ENCODE measurements around the gene RPAP3. TPM values are rescaled to one million over a fixed set of nuclear protein-coding genes. Genes with fewer than 3 reads are reported as not detected.

RPAP3 gene
- total and polyA plus RNA-seq, 2 experiments from 2014 or later: 31.4 to 69.9 TPM

GRCh38 chr12:47746073-47746472, 40.2 kb upstream of the RPAP3 start:
- Mint-ChIP-seq H3K36me3 (ENCODE audit: low read depth) (peaks cover 4% of the 10 kb centered on the region; the same call in 1 of the 3 replicates), H3K27ac (no peak overlapping the region), H3K9me3 (no peaks in the 10 kb centered on the region; the same call in 2 of the 3 replicates), H3K4me1 (peaks cover 39% of the 10 kb centered on the region), H3K4me3 (no peak overlapping the region), H3K27me3 (ENCODE audit: insufficient read depth, low read depth, poor library complexity) (peaks cover 29% of the 10 kb centered on the region)
- TF ChIP-seq CTCF (conservative IDR thresholded peaks at IDR 0.05; ENCODE audit: low read depth in 2 of 2) (no peak), ZNF331 (CRISPR knock-in tag; IDR thresholded peaks at IDR 0.05; ENCODE audit: low read depth) (no peak), JUNB (IDR thresholded peaks at IDR 0.05; ENCODE audit: unreplicated experiment) (no peak), EZH2phosphoT487 (IDR thresholded peaks at IDR 0.05; ENCODE audit: unreplicated experiment) (no peak), STAT1 (IDR thresholded peaks at IDR 0.05; ENCODE audit: unreplicated experiment) (no peak), CREB1 (CRISPR knock-in tag; IDR thresholded peaks at IDR 0.05; ENCODE audit: low read depth) (no peak), NANOG (IDR thresholded peaks at IDR 0.05; ENCODE audit: borderline replicate concordance) (no peak), EZH2 (IDR thresholded peaks at IDR 0.05; ENCODE audit: low read depth, unreplicated experiment) (no peak)
- Histone ChIP-seq H3F3A (replicated peaks; ENCODE audit: low read depth) (no peaks in the 10 kb centered on the region), H4K20me1 (replicated peaks; ENCODE audit: insufficient read depth) (no peaks in the 10 kb centered on the region), H2AFZ (no peak overlapping the region), H3K4me1 (ENCODE audit: insufficient read depth) (0 out of 2 replicates have a peak, but pooled peaks cover 4% of the 10 kb centered on the region), H3K4me3 (no peak overlapping the region), H3K36me3 (ENCODE audit: insufficient read depth) (no peaks in the 10 kb centered on the region), H3K9me2 (ENCODE audit: insufficient read depth) (no peaks in the 10 kb centered on the region), H3K4me2 (no peak overlapping the region), H3K27ac (ENCODE audit: low read depth) (no peak overlapping the region), H3K27me3 (ENCODE audit: insufficient read depth) (no peaks in the 10 kb centered on the region), H3K79me2 (replicated peaks; ENCODE audit: insufficient read depth) (no peaks in the 10 kb centered on the region)
- DNase-seq (ENCODE audit: low spot score) (no peak), ATAC-seq (no peak)

GRCh38 chr12:47745485-47746041, 39.7 kb upstream of the RPAP3 start:
- Mint-ChIP-seq H3K4me3 (no peak overlapping the region), H3K36me3 (ENCODE audit: low read depth) (peaks cover 4% of the 10 kb centered on the region; the same call in 1 of the 3 replicates), H3K9me3 (no peaks in the 10 kb centered on the region; the same call in 2 of the 3 replicates), H3K27me3 (ENCODE audit: insufficient read depth, low read depth, poor library complexity) (peaks cover 29% of the 10 kb centered on the region), H3K4me1 (peaks cover 39% of the 10 kb centered on the region), H3K27ac (0 out of 2 replicates have a peak overlapping the region, but pooled peaks have one; percentile 49)
- H3K4me1 ChIP-seq (ENCODE audit: insufficient read depth): 0 out of 2 replicates have a peak, but pooled peaks cover 4% of the 10 kb centered on the region
- no peaks in the 10 kb centered on the region for H3K27me3 ChIP-seq (ENCODE audit: insufficient read depth)
- no peaks in the 10 kb centered on the region for H4K20me1 ChIP-seq (replicated peaks; ENCODE audit: insufficient read depth)
- DNase-seq (ENCODE audit: low spot score) (no peak), ATAC-seq (no peak)
- no peaks in the 10 kb centered on the region for H3F3A ChIP-seq (replicated peaks; ENCODE audit: low read depth)
- no peak overlapping the region for H3K4me3 ChIP-seq
- TF ChIP-seq STAT1 (IDR thresholded peaks at IDR 0.05; ENCODE audit: unreplicated experiment) (no peak), REST (IDR thresholded peaks at IDR 0.05; ENCODE audit: unreplicated experiment) (no peak), EZH2phosphoT487 (IDR thresholded peaks at IDR 0.05; ENCODE audit: unreplicated experiment) (no peak), NANOG (IDR thresholded peaks at IDR 0.05; ENCODE audit: borderline replicate concordance) (no peak), POLR2AphosphoS5 (IDR thresholded peaks at IDR 0.05; ENCODE audit: low read depth) (no peak)
- no peak overlapping the region for H3K27ac ChIP-seq (ENCODE audit: low read depth)
- H2AFZ ChIP-seq: no peak overlapping the region
- H3K79me2 ChIP-seq (replicated peaks; ENCODE audit: insufficient read depth): no peaks in the 10 kb centered on the region
- H3K9me2 ChIP-seq (ENCODE audit: insufficient read depth): no peaks in the 10 kb centered on the region
- H3K4me2 ChIP-seq: no peak overlapping the region
- H3K36me3 ChIP-seq (ENCODE audit: insufficient read depth): no peaks in the 10 kb centered on the region

All from GM23338 (cell line).